CD14-positive monocyte (primary cell): Measurements from ENCODE around the gene CAP2. TPM values are rescaled to one million over a fixed set of nuclear protein-coding genes. Genes with fewer than 3 reads are reported as not detected.

ENCODE experiments used
- DNase-seq, 3 donors: peaks; one replicate each; pipeline ENCODE4 v3.0.0-alpha.2; 2011 to 2022
- H2AFZ ChIP-seq: 2 replicates; pipeline ENCODE4 v1.6.0; 2012; ENCODE audit warnings: mild to moderate bottlenecking, low read depth, low read length, inconsistent platforms; ENCODE audit not compliant: insufficient read depth, poor library complexity, severe bottlenecking
- H3K27ac ChIP-seq, 2 donors: 1 replicate in 1 of 2; 2 replicates in 1 of 2; pipeline ENCODE4 v1.5.1; 2012 to 2013; ENCODE audit warnings: low read length in 2 of 2, control low read depth in 1 of 2, inconsistent platforms in 1 of 2, low read depth in 1 of 2, mild to moderate bottlenecking in 1 of 2
- H3K27me3 ChIP-seq, 2 donors: one replicate each; pipeline versions ENCODE4 v1.6.0 to v1.6.1; 2011 to 2013; ENCODE audit warnings: low read length in 2 of 2; ENCODE audit not compliant: control insufficient read depth in 2 of 2, insufficient read depth in 2 of 2
- H3K36me3 ChIP-seq, 2 donors: replicated peaks in 1 of 2; 1 replicate in 1 of 2; 2 replicates in 1 of 2; pipeline versions ENCODE4 v1.5.1 to v1.6.1; 2012 to 2013; ENCODE audit warnings: low read length in 2 of 2, control low read depth in 1 of 2, inconsistent platforms in 1 of 2, mild to moderate bottlenecking in 1 of 2; ENCODE audit not compliant: insufficient read depth in 2 of 2, control insufficient read depth in 1 of 2
- H3K4me1 ChIP-seq, 2 donors: 1 replicate in 1 of 2; 2 replicates in 1 of 2; pipeline versions ENCODE4 v1.5.1 to v1.6.1; 2012 to 2013; ENCODE audit warnings: low read length in 2 of 2, control low read depth in 1 of 2, inconsistent platforms in 1 of 2, mild to moderate bottlenecking in 1 of 2, moderate library complexity in 1 of 2; ENCODE audit not compliant: insufficient read depth in 2 of 2, control insufficient read depth in 1 of 2
- H3K4me2 ChIP-seq: replicated peaks from 2 replicates; pipeline ENCODE3; 2012; ENCODE audit warnings: low read length, moderate library complexity, mild to moderate bottlenecking; ENCODE audit not compliant: poor library complexity, severe bottlenecking; ENCODE audit errors: extremely low read depth
- H3K4me3 ChIP-seq, 3 experiments: fragments of 200-600 bp in 1 of 3; sonication (generic) in 1 of 3; replicated peaks in 1 of 3; 1 replicate in 2 of 3; 2 replicates in 1 of 3; pipeline ENCODE4 v1.5.1; 2011 to 2013; ENCODE audit warnings: low read length in 3 of 3, mild to moderate bottlenecking in 3 of 3, control low read depth in 2 of 3, low read depth in 2 of 3, inconsistent platforms in 1 of 3, moderate library complexity in 1 of 3
- H3K79me2 ChIP-seq: 2 replicates; pipeline ENCODE4 v1.6.0; 2012; ENCODE audit warnings: mild to moderate bottlenecking, control low read depth, inconsistent platforms, low read length, moderate library complexity; ENCODE audit not compliant: insufficient read depth
- H3K9ac ChIP-seq: 2 replicates; pipeline ENCODE4 v1.6.0; 2017; ENCODE audit warnings: low read length, mild to moderate bottlenecking; ENCODE audit not compliant: insufficient read depth, poor library complexity, severe bottlenecking
- H3K9me3 ChIP-seq, 2 donors: replicated peaks in 1 of 2; 1 replicate in 1 of 2; 2 replicates in 1 of 2; pipeline versions ENCODE4 v1.5.1 to v1.6.1; 2012 to 2013; ENCODE audit warnings: low read length in 2 of 2, control low read depth in 1 of 2; ENCODE audit not compliant: control insufficient read depth in 1 of 2, insufficient read depth in 1 of 2
- H4K20me1 ChIP-seq: 2 replicates; pipeline ENCODE4 v1.6.0; 2012; ENCODE audit warnings: mild to moderate bottlenecking, low read length, control low read depth, moderate library complexity; ENCODE audit not compliant: insufficient read depth
- H3K27ac Mint-ChIP-seq, 7 donors: one replicate each; pipeline ENCODE4 v1.8.0; 2020; ENCODE audit warnings: mild to moderate bottlenecking in 7 of 7, mixed read lengths in 7 of 7, moderate library complexity in 6 of 7, inconsistent platforms in 2 of 7
- H3K27me3 Mint-ChIP-seq, 3 donors: one replicate each; pipeline ENCODE4 v1.8.0; 2021 to 2022; ENCODE audit warnings: low read depth in 3 of 3, mild to moderate bottlenecking in 3 of 3, mixed read lengths in 3 of 3, moderate library complexity in 3 of 3, inconsistent platforms in 1 of 3
- H3K36me3 Mint-ChIP-seq, 2 donors: one replicate each; pipeline ENCODE4 v1.8.0; 2020; ENCODE audit warnings: mixed read lengths in 2 of 2, inconsistent platforms in 1 of 2, mild to moderate bottlenecking in 1 of 2
- H3K4me1 Mint-ChIP-seq: one replicate; pipeline ENCODE4 v1.8.0; 2020; ENCODE audit warnings: mild to moderate bottlenecking, mixed read lengths
- H3K4me3 Mint-ChIP-seq, 2 donors: one replicate each; pipeline ENCODE4 v1.8.0; 2020; ENCODE audit warnings: mild to moderate bottlenecking in 2 of 2, mixed read lengths in 2 of 2, moderate library complexity in 1 of 2
- H3K9me3 Mint-ChIP-seq, 7 donors: one replicate each; pipeline ENCODE4 v1.8.0; 2020 to 2022; ENCODE audit warnings: mixed read lengths in 7 of 7, mild to moderate bottlenecking in 6 of 7, moderate library complexity in 6 of 7, inconsistent platforms in 2 of 7
- WGBS: methylation state at CpG from one replicate; pipeline ENCODE4 v1.1.5; 2013; ENCODE audit warnings: missing lambda C conversion rate; ENCODE audit not compliant: insufficient coverage; 5-methylcytosine and 5-hydroxymethylcytosine counted together
- intact Hi-C, 2 donors: fragments of 100-400 bp; cut with micrococcal nuclease; formaldehyde crosslinking; loops; one replicate each; pipeline versions ENCODE4 v1.15.0 to v1.15.1; 2023
- polyA plus RNA-seq, 3 donors: library from polyadenylated mRNA; depleted of rRNA in 1 of 3; unstranded in 2 of 3; stranded (reverse) in 1 of 3; fragments of 300-500 nt in 2 of 3; fragments of >200 nt in 1 of 3; fragmentation: Illumina TruSeq in 2 of 3; gene quantifications; 1 replicate in 2 of 3; 2 replicates in 1 of 3; pipeline ENCODE4 v1.2.3, GENCODE V29; 2012 to 2021
- TF ChIP-seq, protein P1 (sequence below): fragments of 200-600 bp; IDR thresholded peaks from one replicate; pipeline ENCODE4 v1.8.0; 2022; ENCODE audit warnings: antibody characterized with exemption, mild to moderate bottlenecking

Gene CAP2
- polyA plus RNA-seq, 3 donors: not detected

DNA sequence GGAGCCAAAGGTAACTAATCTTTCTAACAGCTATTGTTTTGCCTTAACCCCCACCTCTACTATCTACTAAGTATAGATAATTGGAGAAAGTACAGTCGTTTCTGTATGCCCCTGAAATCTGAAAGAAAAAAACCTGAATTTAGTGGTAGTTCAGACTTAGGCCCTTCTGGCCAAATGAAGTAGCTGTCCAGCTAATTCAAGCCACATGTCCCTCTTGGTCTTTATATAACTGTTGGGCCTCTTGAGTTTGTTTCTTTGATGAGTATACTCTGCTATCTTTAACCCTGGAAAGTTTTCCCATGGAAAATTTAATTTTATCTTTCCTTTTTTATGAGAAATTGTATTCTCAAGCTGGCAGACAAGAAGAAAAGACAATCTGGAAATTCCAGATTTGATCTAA, 133.7 kb downstream of the CAP2 start:
- Histone ChIP-seq H4K20me1 (no peaks in the 10 kb centered on the region), H2AFZ (no peak overlapping the region), H3K27me3 (no peaks in the 10 kb centered on the region), H3K36me3 (no peaks in the 10 kb centered on the region), H3K4me2 (no peak overlapping the region), H3K27ac (no peak overlapping the region), H3K79me2 (no peaks in the 10 kb centered on the region), H3K9me3 (no peaks in the 10 kb centered on the region), H3K9ac (no peak overlapping the region), H3K4me1 (no peaks in the 10 kb centered on the region), H3K4me3 (no peak overlapping the region)
- Mint-ChIP-seq H3K4me3 (no peak overlapping the region), H3K27me3 (peaks cover 0 to 4% (median 0%) of the 10 kb centered on the region in 3 donors), H3K9me3 (peaks cover 0 to 5% (median 0%) of the 10 kb centered on the region in 7 donors), H3K4me1 (no peaks in the 10 kb centered on the region), H3K27ac (no peak overlapping the region), H3K36me3 (no peaks in the 10 kb centered on the region)
- intact Hi-C loops: no loop called here
- TF ChIP-seq, protein P1, sequence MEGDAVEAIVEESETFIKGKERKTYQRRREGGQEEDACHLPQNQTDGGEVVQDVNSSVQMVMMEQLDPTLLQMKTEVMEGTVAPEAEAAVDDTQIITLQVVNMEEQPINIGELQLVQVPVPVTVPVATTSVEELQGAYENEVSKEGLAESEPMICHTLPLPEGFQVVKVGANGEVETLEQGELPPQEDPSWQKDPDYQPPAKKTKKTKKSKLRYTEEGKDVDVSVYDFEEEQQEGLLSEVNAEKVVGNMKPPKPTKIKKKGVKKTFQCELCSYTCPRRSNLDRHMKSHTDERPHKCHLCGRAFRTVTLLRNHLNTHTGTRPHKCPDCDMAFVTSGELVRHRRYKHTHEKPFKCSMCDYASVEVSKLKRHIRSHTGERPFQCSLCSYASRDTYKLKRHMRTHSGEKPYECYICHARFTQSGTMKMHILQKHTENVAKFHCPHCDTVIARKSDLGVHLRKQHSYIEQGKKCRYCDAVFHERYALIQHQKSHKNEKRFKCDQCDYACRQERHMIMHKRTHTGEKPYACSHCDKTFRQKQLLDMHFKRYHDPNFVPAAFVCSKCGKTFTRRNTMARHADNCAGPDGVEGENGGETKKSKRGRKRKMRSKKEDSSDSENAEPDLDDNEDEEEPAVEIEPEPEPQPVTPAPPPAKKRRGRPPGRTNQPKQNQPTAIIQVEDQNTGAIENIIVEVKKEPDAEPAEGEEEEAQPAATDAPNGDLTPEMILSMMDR: no peak
- no CpG with 5 or more reads among the region's 1 CpG for WGBS
- DNase-seq: no peak

DNA sequence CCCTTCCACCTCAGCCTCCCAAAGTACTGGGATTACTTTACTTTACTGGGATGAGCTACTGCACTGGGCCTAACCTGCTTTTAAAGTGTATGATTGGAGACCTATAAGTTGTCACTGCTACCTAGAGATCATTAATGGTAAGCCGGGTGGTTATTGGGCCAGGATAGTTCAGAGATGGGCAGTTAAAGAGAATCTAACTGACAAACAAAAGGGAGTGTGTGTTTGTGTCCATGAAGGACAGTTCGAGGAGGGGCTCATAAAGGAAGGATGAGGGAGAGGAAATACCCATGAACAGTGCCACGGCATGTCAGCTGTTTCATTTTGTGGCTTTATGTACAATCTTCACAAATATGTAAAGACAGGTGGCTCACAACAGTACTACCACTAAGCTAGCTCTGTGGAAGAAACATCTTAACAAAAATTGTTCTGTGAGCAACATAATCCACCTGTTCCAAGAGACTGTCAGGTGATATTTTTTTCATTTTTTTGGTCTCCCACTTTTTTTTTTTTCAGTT, 137.0 kb downstream of the CAP2 start:
- Mint-ChIP-seq H3K27me3 (peaks cover 0 to 2% (median 0%) of the 10 kb centered on the region in 3 donors), H3K36me3 (no peaks in the 10 kb centered on the region), H3K4me1 (no peaks in the 10 kb centered on the region), H3K9me3 (peaks cover 0 to 6% (median 0%) of the 10 kb centered on the region in 7 donors), H3K4me3 (no peak overlapping the region), H3K27ac (no peak overlapping the region)
- Histone ChIP-seq H3K79me2 (no peaks in the 10 kb centered on the region), H3K4me2 (no peak overlapping the region), H3K27ac (no peak overlapping the region), H3K36me3 (no peaks in the 10 kb centered on the region), H3K9me3 (no peaks in the 10 kb centered on the region), H3K4me3 (no peak overlapping the region), H3K27me3 (no peaks in the 10 kb centered on the region), H4K20me1 (no peaks in the 10 kb centered on the region), H2AFZ (no peak overlapping the region), H3K9ac (no peak overlapping the region), H3K4me1 (no peaks in the 10 kb centered on the region)
- intact Hi-C loops: no loop called here
- TF ChIP-seq, protein P1: no peak
- no peak for DNase-seq
- 86% methylated on average over 2 of the region's 3 CpGs for WGBS
